HG02678 (cell line): Measurements from ENCODE around the gene FSTL5.
"Not testable (repeated sequence)": the region's sequence is repeated elsewhere in the genome, so short reads cannot be mapped to it uniquely, and the experiment has no call there.

ENCODE experiments used
- ATAC-seq: cut with Tn5 transposase; IDR thresholded peaks from one replicate; pipeline ENCODE4 v1.9.1; 2021; ENCODE audit warnings: mild to moderate bottlenecking, moderate library complexity; ENCODE audit not compliant: unreplicated experiment

Gene FSTL5

DNA sequence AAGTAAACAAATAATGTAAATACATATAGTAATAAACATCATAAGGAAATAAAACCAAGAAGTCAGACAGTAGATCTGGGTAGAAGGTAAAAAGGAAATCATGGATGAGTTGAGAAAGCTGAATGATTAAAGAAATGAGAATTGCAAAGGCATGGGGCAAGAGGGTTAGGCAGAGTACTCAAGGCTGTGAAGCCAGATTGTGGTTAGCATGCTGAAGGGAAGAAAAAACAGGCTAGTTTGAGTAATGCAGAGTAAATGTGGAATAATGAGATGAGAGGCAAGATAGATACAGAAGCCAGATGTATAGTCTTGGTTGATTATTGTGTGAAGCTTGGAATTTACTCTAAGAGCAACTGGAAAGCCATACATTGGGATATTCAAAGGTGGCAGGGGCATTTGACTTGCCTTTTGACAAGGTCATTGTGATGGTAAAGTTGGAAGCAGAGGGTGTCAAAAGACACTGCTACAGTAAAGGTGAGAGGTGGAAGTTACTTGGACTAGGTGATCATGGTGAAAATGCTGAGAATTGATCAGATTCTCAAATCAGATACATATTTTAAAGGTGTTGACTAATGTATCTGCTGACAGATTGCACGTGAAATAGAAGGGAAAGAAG is 307.0 kb downstream of the FSTL5 start:
- no peak for ATAC-seq

DNA sequence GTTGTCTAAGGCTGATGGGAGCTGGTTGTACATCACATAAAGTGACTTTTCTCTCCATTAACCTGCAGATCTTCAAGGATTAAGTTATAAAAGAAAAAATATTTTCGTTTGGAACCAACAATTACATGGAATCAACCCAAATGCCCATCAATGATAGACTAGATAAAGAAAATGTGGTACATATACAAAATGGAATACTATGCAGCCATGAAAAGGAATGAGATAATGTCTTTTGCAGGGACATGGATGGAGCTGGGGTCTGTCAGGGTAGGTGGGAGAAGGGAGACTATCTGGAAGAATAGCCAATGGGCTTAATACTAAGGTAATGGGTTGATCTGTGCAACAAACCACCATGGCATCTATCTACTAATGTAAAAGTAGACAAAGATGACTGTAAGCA is 313.2 kb downstream of the FSTL5 start:
- no peak for ATAC-seq

DNA sequence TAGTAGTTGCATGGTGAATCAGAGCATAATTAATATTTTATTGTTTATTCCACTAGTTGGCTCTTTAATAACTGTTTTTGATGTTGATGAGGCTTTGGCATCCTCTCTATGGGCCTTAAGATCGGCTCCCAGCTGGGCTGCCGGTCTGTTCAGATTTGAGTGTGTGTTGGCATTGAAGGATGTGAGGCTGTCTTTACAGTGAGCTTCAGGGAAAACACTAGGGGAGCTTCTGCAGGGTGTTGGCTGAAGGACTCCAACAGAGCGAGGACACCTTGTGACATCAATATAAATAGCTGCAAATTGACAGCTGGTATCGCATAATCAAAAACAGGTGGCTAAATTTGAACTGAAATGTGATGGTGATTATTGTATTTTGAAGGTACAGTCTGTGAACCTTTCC is 322.0 kb downstream of the FSTL5 start:
- no peak for ATAC-seq

DNA sequence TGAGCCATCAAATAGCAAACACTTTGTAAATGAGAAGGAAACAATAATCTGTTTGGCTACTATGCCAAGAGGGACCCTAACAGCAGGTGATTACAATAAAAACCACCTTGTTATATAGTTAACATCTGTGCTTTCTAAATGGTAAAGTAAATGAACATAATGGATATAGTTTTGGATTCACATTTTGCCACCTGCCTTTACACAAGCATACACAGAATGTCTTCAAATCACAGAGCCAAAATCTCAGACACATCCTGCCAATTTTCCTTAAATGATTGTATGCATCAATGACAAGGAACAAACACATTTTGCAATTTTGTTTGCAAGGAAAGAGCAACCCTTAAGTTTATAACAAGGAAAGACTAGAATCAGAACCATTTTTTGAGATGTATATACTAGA is 334.2 kb downstream of the FSTL5 start:
- no peak for ATAC-seq

DNA sequence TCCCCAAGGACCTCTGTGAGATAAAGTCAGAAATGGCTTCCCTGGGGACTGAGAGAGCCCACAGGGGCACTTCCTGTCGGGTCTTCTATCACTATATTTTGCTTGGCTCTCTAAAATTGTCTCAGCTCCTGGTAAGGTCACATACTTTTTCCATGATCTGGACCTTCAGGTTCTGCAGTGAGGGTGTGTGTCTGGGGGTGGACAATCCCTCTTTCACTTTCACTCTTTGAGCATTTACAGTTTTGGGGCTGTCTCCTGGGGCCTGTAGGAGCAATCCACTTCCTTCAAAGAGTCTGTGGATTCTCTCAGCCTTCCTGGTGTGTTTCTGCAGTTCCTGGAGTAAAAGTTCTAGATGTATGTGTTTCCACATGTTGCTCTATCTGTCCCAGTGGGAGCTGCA is 335.7 kb downstream of the FSTL5 start:
- ATAC-seq: no peak

DNA sequence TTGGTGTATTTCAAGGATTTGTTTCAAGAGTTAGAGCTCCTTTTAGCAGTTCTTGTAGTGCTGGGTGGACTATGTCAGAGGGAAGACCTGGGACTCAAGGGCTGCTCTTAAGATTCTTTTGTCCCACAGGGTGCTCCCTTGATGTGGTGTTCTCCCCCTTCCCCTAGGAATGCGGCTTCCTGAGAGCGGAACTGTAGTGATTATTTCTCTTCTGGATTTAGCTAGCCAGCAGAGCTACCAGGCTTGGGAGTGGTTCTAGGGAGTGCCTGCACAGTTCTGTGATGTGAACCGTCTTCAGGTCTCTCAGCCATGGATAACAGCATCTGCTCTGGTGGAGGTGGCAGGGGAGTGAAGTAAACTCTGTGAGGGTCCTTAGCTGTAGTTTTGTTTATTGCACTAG is 336.8 kb downstream of the FSTL5 start:
- no peak for ATAC-seq

DNA sequence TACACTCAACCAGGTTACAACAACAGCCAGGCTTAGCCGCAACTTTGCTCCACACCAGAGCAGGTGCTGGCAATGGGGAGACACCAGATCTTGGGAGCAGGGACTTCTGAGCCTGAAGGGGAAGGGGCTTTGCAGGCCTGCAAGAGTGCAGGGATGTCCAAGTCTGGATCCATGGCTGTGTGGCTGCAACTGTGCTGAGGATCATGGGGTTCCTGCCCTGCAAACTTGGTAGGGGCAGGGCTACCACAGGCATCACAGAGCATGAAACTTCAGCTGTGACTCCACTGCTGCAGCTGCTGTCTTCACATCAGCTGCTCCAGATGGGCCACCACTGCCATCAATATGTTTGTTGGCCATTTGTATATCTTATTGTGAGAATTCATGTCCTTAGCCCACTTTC is 340.4 kb downstream of the FSTL5 start:
- ATAC-seq: no peak

DNA sequence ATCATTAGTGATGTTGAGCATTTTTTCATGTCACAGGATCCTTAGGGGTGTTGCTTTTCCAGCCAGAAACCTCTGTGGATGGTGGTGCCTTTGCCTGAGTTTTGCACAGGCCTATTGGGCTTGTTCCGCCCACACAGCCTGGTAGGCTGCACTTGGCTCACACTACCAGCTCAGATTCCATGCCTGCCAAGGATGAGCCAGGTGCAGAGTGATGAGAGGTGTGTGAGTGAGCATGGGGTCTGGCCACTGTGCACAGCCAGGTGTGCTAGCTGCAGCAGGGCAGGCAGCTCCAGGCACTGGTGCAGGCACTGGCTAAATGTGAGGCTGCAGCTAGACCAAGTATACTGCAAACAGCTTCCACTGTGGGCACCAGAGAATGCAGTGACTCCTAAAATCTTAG is 341.6 kb downstream of the FSTL5 start:
- ATAC-seq: no peak

DNA sequence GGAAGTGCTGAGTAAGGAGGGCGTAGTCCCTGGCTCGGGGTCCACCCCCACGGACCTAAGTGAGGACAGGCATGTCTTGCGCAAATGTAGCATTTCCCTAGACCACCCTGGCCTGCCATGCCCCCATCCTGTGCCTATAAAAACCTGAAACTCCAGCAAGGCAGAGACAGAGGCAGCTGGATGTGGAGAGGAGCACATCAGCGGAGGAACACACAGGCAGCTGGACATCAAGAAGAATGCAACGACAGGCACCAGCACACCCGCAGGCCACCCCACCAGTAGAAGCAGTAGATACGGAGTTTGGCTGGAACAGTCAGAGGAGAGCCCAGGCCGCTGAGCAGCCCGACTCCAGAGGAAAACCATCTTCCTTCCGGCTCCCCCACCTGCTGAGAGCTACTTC is 345.9 kb downstream of the FSTL5 start:
- no peak for ATAC-seq

DNA sequence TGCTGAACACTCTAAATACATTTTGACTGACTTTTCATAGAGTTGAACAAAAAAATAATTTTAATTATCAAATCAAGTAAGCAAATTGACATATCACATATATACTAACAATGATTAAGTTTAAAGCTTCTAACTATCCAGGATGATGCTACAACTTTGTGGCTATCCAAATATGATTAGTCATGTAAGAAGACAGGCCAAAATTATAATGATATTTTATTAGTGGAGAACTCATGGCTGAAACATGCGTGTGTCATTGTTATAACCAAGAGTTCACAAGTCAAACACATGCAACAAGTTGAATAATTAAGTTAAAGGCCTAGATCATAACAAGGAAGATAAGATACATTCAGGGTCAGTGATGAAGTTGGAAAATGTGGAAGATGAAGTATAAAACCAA is 346.8 kb downstream of the FSTL5 start:
- no peak for ATAC-seq

DNA sequence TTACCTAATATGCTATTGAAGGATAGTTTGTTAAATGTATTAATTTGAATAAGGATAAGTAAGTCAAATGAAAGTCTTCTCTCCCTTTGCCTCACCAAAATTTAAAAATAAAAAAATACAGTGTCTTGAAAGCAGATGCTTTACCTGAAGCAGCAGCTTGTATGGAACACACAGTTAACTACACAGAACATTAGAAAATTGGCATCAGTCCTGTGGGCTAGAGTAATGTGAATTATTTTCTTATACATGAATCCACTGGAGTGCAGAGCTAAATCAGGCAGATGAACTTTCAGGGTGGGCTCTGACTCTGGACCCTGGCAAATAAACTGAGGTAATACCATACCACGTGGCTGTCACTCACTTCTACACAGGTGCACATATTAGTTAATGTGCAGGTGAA is 348.0 kb downstream of the FSTL5 start:
- ATAC-seq: no peak

DNA sequence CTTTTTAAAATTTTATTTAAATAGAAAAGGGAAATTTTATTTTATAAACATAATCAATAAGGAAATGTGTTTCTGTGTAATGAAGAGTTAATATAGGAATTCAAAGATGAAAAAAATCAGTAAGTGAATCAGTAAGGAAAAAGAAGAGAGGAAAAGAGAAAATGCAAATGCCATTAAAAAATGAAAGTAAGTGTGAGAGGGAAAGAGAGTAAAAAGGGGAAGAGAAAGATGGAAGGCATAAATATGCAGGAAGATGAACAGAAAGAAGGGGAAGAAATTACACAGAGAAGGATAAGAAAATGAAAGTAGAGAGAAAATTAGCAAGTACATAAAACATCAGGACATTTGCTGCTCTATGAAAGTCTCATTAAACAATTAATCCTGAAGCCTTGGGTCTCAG is 349.9 kb downstream of the FSTL5 start:
- no peak for ATAC-seq

DNA sequence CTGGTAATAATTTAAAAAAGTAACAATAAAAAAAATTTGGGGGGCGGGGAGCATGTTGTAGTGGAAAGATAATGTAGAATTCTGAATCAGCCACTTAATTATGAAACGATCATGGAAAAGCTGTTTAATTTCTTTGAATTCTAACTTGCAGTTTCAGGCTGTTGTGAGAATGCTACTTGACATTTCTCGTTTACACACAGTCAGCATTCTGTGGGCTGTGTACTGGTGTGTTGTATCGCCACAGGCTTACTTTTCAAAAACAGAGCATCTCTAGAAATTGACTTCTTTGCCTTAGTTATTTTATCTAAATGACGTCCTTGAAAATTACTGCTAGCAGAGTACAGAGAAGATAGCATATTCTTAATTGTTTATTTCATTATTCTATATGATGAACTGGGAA is 350.4 kb downstream of the FSTL5 start:
- ATAC-seq: no peak

DNA sequence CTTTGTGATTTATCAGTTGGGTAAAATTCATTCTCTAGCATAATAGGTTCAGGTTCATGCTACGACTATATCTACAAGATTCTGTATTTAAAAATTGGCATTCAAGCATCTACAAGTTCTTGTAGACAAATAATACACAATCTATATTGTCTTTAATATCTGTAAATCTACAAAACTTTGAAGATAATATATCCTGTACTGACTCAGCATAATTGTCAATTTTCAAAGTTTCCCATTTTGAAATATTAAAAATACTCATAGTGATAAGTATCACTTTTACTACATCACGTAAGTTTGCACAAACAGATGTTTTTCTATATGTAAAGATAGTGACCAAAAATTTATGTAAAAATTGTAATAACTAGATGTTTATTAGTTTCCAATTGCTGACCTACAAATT is 360.6 kb downstream of the FSTL5 start:
- ATAC-seq: no peak

DNA sequence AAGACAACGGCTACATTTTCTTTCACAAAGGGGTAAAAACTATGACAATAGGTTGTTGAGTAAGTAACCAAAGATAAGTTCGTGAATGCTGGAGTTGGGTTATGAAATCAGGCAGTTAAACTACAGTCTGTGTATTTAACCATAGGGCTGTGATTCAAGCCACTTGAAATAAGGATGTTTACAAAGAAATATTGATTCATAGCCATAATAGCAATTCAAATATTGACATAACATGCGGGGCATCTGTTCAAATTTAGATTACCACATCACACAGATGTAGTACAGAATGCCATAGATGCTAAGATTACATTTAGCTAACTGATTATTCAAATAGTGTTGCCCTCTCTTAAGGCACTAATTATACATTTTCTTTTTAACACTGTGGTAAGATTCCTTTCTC is 364.1 kb downstream of the FSTL5 start:
- ATAC-seq: no peak

DNA sequence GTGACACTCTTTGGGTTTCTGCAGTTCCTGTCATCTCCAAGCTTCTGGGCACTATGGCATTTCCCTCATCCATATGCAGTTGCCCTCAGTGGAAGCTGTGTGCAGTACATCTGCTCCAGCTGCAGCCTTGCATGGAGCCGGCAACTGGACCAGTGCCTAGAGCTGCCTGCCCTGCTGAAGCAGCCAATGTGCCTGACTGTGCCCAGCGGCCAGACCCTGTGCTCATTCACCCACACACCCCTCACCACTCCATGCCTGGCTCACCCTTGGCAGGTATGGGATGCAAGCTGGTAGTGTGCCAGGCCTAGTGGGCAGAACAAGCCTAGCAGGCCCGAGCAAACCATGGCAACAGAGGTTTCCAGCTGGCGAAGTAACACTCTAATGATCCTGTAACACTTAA is 370.8 kb downstream of the FSTL5 start:
- ATAC-seq: no peak

DNA sequence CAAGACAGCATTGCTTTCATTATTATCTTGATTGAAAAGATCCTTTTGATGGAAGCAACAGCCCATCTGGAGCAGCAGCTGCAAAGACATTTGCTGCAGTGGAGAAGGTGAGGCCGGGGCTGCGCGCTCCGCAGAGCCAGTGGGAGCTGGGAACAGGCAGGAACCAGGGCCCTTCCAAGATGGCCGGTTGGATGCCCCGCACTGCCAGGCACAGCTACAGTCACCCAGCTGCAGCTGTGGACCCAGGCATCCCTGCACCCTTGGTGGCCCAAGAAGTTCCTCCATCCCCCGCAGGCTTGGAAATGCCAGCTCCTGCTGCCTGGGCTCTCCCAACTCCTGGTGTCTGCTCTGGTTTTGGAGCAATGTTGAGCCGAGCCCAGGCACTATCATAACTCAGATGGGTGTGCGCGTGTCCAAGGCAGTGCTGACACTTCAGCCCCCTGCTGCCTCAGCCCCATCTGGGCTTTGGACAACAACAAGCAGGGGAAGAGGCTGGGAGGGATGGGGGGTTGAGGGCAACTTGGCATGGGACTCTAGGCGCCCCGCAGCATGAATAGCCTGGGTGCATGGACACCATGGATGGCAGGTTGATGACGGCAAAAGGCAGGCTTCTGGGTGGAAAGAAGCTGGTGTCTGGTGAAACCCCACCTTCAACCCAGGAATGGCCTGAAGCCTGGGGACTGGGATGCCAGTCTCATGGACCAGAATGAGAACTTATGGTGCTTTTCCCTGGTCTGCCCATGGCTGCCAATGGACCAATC is 371.8 kb downstream of the FSTL5 start:
- ATAC-seq: no peak

DNA sequence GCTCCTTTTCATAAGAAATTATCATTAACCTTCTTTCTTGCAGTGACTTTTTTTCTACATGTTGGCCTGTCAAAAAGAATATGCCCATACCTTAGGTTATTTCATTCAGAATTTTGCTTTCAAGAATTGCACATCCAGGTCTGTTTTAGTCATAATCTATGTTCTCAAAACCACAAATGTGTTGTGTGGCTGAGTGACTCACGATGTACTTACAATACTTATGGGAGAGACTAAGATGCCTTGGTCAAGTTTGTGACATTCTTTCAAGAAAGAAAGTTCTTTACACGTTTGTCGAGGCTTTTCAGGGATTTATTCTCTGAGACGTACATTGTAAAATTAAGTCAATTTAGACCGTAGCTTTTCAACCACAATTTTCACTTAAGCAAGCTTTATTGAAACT is 396.7 kb downstream of the FSTL5 start:
- ATAC-seq: no peak

DNA sequence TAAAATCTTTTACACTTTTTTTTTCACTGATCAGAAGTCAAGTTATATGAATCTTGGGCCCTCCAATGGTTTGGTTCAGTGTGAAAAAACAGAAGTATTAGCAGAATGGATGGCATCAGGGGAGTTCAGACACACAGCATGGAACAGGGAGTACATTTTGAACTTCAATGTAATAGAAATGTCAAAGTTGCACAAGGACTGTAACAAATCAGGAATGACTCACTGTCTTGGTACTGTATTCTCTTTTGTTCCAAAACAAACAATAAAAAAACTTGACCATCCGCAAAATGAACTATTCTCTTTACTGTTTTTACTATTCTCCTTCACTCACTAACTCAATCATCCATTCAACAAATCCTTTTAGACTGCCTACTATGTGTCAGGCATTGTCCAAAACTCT is 401.0 kb downstream of the FSTL5 start:
- ATAC-seq: no peak

DNA sequence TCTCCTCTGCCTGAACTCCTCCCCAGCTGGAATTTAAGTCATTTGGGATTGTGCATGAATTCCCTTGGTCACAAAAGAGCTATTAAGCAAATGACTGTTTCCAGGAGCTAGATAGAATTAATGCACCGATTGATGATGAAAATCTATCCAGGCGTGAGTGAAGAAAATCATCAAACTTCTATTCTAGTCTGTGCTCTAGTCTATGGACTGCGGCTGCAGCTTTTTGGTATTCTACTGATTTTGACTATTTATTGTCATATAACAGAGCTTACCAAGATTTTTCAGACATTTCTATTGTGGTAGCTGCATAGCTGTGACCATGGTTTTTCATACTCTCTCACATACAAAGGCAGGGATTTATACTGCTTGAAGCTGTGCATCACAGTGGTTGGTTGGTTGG is 403.8 kb downstream of the FSTL5 start:
- ATAC-seq: no peak

DNA sequence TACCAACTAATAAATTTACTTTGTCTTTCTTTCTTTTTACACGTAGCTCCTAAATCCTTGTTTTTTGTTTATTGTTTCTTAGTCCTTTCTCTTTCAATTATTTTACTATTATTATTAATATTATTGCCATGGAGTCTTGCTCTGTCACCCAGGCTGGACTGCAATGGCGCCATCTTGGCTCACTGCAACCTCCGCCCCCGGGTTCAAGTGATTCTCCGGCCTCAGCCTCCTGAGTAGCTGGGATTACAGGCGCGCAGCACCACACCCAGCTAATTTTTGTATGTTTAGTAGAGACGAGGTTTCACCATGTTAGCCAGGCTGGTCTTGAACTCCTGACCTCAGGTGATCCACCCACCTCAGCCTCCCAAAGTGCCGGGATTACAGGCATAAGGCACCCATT is 405.4 kb downstream of the FSTL5 start:
- not testable (repeated sequence) for ATAC-seq

DNA sequence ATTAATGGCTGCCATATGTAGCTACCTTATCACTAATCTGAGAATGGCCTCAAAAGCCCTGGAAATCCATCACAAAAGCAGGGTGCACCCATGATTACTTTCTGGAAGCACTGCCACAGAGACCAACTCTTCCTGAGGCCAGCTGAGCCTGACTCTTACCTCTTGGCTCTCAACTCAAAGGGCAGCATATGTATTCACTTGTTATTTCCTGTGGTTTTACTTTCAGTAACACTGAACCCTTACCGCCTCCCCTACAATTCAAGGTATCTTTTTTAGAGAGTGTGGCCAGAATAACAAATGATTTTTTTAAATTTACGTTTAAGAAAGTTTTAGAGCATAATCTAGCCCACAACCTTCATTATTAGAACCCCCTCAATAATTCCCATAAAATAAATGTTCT is 434.9 kb downstream of the FSTL5 start:
- ATAC-seq: no peak

DNA sequence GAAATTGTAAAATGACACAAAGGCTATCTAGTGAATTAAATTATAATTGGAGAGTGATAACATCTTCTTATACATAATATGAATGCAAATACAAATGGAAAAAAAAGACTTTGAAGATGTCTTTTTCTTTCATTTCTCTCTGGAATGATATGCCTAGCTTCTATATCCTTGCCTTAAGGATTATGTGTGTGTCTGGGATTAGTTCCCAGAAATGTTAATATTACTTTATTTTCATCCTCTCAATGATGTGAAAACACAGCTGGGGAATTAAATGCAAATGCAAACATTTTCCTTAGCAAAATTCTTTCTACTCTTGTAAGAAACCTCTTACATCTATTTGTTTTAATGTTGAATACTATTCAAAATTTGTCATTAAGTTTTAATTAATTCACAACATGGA is 441.9 kb downstream of the FSTL5 start:
- ATAC-seq: no peak
